Panc1 (cell line): ENCODE results near the gene SLIT3. TPM values are rescaled to one million over a fixed set of nuclear protein-coding genes. Genes with fewer than 3 reads are reported as not detected.

Source experiments
- ATAC-seq: fragments of 200-7000 bp; cut with Tn5 transposase; 2 replicates; pipeline ENCODE4 v1.9.1; 2020; ENCODE audit warnings: mild to moderate bottlenecking, moderate library complexity
- BruUV-seq: library from RNA; stranded (reverse); fragments of 400-500 nt; replicated peaks from 2 replicates; lab custom pipeline; 2021; lab: Mats Ljungman, UMichigan
- CTCF ChIA-PET: fragments of 300-600 bp; sonication (Branson Sonifier 250); formaldehyde crosslinking; loops from one replicate; lab custom pipeline; 2022; ENCODE audit warnings: antibody characterized with exemption; lab: Charles Lee
- POLR2A ChIA-PET: fragments of 300-600 bp; sonication (Branson Sonifier 250); formaldehyde crosslinking; loops from one replicate; lab custom pipeline; 2022; ENCODE audit warnings: antibody characterized with exemption; lab: Charles Lee
- DNase-seq: peaks from one replicate; pipeline ENCODE4 v3.0.0-alpha.2; 2010; ENCODE audit warnings: low read depth, low spot score
- H3K27ac ChIP-seq: 2 replicates; pipeline ENCODE4 v1.5.1; 2011; ENCODE audit warnings: mild to moderate bottlenecking, low read length, inconsistent platforms
- H3K27me3 ChIP-seq: fragments of 200-500 bp; sonication (Bioruptor generic); 2 replicates; pipeline ENCODE4 v1.6.0; 2014; ENCODE audit warnings: low read length, inconsistent platforms; ENCODE audit not compliant: control insufficient read depth, insufficient read depth
- H3K36me3 ChIP-seq: fragments of 200-500 bp; sonication (Bioruptor generic); 2 replicates; pipeline ENCODE4 v1.5.1; 2014; ENCODE audit warnings: inconsistent platforms, mild to moderate bottlenecking, low read length, moderate library complexity; ENCODE audit not compliant: control insufficient read depth, insufficient read depth
- H3K4me1 ChIP-seq: 2 replicates; pipeline ENCODE4 v1.5.1; 2011; ENCODE audit warnings: inconsistent platforms, mild to moderate bottlenecking, low read length, moderate library complexity; ENCODE audit not compliant: control insufficient read depth, insufficient read depth
- H3K4me3 ChIP-seq, 2 experiments: 2 replicates each; pipeline ENCODE4 v1.5.1; 2011 to 2012; ENCODE audit warnings: low read depth in 2 of 2, low read length in 2 of 2, mild to moderate bottlenecking in 2 of 2, inconsistent platforms in 1 of 2, moderate library complexity in 1 of 2
- H3K9me3 ChIP-seq: fragments of 200-500 bp; sonication (Bioruptor generic); 2 replicates; pipeline ENCODE4 v1.5.1; 2014; ENCODE audit warnings: low read depth, mild to moderate bottlenecking, inconsistent platforms, low read length, moderate library complexity; ENCODE audit not compliant: control insufficient read depth, insufficient read depth
- POLR2AphosphoS5 ChIP-seq: IDR thresholded peaks from 2 replicates; pipeline ENCODE4 v1.6.1; 2012; ENCODE audit warnings: mild to moderate bottlenecking, low read depth, low read length, moderate library complexity
- SIN3A ChIP-seq: IDR thresholded peaks from 2 replicates; pipeline ENCODE4 v1.6.1; 2012; ENCODE audit warnings: low read depth, mild to moderate bottlenecking, low read length, moderate library complexity, borderline replicate concordance; ENCODE audit not compliant: insufficient read depth
- TCF7L2 ChIP-seq: IDR thresholded peaks from 2 replicates; pipeline ENCODE4 v1.6.1; 2011; ENCODE audit warnings: mild to moderate bottlenecking, low read depth, low read length, inconsistent platforms
- in situ Hi-C: cut with HindIII; loops from 2 replicates; pipeline ENCODE4 v1.10.0; 2016; ENCODE audit warnings: low sequenced_read_pairs, low pct_unique_long_range_greater_than_20kb
- intact Hi-C: fragments of 100-400 bp; cut with micrococcal nuclease; formaldehyde crosslinking; loops from one replicate; pipeline ENCODE4 v1.10.0; 2022; ENCODE audit not compliant: unreplicated experiment
- total RNA-seq: library from RNA; stranded (reverse); gene quantifications from one replicate; pipeline ENCODE4 v1.2.1, GENCODE V29; 2021; ENCODE audit not compliant: unreplicated experiment
- TF ChIP-seq, protein P1 (sequence below): fragments of 450-650 bp; IDR thresholded peaks from 2 replicates; pipeline ENCODE4 v1.5.1; 2017; ENCODE audit warnings: mild to moderate bottlenecking
- TF ChIP-seq, protein P2 (sequence below), 2 experiments: IDR thresholded peaks; 2 replicates each; pipeline ENCODE4 v1.6.1; 2011 to 2012; ENCODE audit warnings: low read depth in 2 of 2, control low read depth in 1 of 2, low read length in 1 of 2, mild to moderate bottlenecking in 1 of 2, moderate library complexity in 1 of 2; ENCODE audit not compliant: insufficient read depth in 1 of 2

Gene SLIT3
- total RNA-seq, 1 experiment from 2014 or later, result 26.4 TPM

GRCh38 chr5:168870910-168871309, 430.0 kb downstream of the SLIT3 start:
- H3K27ac ChIP-seq, result no peak overlapping the region
- H3K9me3 ChIP-seq, result no peaks in the 10 kb centered on the region
- no peak for DNase-seq
- peaks cover 2% of the 10 kb centered on the region; the same call in 1 of the 2 replicates for H3K27me3 ChIP-seq
- in situ Hi-C loops, result no loop called here
- no peaks in the 10 kb centered on the region for H3K36me3 ChIP-seq
- no peak overlapping the region for H3K4me3 ChIP-seq
- TF ChIP-seq, protein P1, sequence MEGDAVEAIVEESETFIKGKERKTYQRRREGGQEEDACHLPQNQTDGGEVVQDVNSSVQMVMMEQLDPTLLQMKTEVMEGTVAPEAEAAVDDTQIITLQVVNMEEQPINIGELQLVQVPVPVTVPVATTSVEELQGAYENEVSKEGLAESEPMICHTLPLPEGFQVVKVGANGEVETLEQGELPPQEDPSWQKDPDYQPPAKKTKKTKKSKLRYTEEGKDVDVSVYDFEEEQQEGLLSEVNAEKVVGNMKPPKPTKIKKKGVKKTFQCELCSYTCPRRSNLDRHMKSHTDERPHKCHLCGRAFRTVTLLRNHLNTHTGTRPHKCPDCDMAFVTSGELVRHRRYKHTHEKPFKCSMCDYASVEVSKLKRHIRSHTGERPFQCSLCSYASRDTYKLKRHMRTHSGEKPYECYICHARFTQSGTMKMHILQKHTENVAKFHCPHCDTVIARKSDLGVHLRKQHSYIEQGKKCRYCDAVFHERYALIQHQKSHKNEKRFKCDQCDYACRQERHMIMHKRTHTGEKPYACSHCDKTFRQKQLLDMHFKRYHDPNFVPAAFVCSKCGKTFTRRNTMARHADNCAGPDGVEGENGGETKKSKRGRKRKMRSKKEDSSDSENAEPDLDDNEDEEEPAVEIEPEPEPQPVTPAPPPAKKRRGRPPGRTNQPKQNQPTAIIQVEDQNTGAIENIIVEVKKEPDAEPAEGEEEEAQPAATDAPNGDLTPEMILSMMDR, result no peak
- TF ChIP-seq SIN3A (no peak), TCF7L2 (no peak), POLR2AphosphoS5 (no peak)
- TF ChIP-seq, protein P2, sequence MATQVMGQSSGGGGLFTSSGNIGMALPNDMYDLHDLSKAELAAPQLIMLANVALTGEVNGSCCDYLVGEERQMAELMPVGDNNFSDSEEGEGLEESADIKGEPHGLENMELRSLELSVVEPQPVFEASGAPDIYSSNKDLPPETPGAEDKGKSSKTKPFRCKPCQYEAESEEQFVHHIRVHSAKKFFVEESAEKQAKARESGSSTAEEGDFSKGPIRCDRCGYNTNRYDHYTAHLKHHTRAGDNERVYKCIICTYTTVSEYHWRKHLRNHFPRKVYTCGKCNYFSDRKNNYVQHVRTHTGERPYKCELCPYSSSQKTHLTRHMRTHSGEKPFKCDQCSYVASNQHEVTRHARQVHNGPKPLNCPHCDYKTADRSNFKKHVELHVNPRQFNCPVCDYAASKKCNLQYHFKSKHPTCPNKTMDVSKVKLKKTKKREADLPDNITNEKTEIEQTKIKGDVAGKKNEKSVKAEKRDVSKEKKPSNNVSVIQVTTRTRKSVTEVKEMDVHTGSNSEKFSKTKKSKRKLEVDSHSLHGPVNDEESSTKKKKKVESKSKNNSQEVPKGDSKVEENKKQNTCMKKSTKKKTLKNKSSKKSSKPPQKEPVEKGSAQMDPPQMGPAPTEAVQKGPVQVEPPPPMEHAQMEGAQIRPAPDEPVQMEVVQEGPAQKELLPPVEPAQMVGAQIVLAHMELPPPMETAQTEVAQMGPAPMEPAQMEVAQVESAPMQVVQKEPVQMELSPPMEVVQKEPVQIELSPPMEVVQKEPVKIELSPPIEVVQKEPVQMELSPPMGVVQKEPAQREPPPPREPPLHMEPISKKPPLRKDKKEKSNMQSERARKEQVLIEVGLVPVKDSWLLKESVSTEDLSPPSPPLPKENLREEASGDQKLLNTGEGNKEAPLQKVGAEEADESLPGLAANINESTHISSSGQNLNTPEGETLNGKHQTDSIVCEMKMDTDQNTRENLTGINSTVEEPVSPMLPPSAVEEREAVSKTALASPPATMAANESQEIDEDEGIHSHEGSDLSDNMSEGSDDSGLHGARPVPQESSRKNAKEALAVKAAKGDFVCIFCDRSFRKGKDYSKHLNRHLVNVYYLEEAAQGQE (IDR thresholded peaks at IDR 0.05; ENCODE audit: insufficient read depth in 1 of 2, low read depth in 2 of 2, low read length in 1 of 2), result no peak
- POLR2A ChIA-PET, result no interaction called here
- H3K4me1 ChIP-seq, result no peaks in the 10 kb centered on the region
- intact Hi-C loops, result no loop called here
- BruUV-seq, result no TSS peak
- no peak for ATAC-seq
- CTCF ChIA-PET, result no interaction called here

DNA sequence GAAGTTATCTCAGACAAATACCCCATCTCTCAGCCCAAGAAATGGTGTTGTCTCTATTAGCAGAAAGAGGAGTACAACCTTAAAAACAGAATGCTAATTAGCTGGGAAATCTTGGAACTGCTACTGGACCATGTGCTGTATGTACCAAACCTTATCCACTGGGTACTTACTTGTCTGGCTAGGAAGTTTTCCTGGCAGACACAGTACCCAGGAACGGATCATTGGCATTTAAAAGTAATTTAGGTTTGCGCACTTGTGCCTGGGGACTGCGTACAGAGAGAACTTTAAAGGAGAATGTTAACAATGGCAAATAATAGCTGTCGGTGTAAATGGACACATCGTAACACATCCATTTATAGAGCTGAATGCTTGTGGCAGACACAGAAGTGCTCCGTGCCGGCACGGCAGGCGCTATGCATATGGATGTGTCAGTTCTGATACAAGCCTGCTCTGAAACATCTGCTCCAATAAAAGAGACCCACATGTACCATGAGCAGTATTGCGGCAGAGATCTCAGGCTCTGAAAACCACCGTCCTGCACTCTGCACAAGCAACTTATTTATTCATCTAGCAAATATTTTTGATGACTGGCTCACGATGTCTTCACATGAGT, 431.2 kb downstream of the SLIT3 start:
- TF ChIP-seq, protein P1, result no peak
- TF ChIP-seq, protein P2 (IDR thresholded peaks at IDR 0.05; ENCODE audit: insufficient read depth in 1 of 2, low read depth in 2 of 2, low read length in 1 of 2), result no peak
- TF ChIP-seq TCF7L2, result no peak
- no peaks in the 10 kb centered on the region for H3K4me1 ChIP-seq
- peaks cover 2% of the 10 kb centered on the region; the same call in 1 of the 2 replicates for H3K27me3 ChIP-seq
- CTCF ChIA-PET, result no interaction called here
- H3K9me3 ChIP-seq, result no peaks in the 10 kb centered on the region
- DNase-seq, result no peak
- ATAC-seq, result no peak
- H3K36me3 ChIP-seq, result no peaks in the 10 kb centered on the region
- intact Hi-C loops, result no loop called here
- BruUV-seq, result no TSS peak
- in situ Hi-C loops, result no loop called here
- POLR2A ChIA-PET, result no interaction called here
- no peak overlapping the region for H3K4me3 ChIP-seq
- no peak overlapping the region for H3K27ac ChIP-seq
